Smooth muscle cell (in vitro differentiated cells): ENCODE results near the gene AOAH. TPM values are rescaled to one million over a fixed set of nuclear protein-coding genes. Genes with fewer than 3 reads are reported as not detected.
A peak's percentile ranks its signal among the peaks of the same experiment; 100 is the strongest.

ENCODE experiments used
- DNase-seq: peaks from one replicate; lab custom pipeline; 2025; ENCODE audit not compliant: unreplicated experiment; lab: John Stamatoyannopoulos, UW
- H2AFZ ChIP-seq: fragments of 200-600 bp; sonication (generic); 2 replicates; pipeline ENCODE4 v1.6.0; 2016; ENCODE audit warnings: antibody characterized with exemption, low read depth, mild to moderate bottlenecking
- H3F3A ChIP-seq: fragments of 200-600 bp; sonication (generic); 2 replicates; pipeline ENCODE4 v1.6.0; 2017; ENCODE audit warnings: antibody characterized with exemption, low read depth
- H3K27ac ChIP-seq: fragments of 200-600 bp; sonication (generic); 2 replicates; pipeline ENCODE4 v1.5.1; 2016; ENCODE audit warnings: low read depth, mild to moderate bottlenecking
- H3K27me3 ChIP-seq: fragments of 200-600 bp; sonication (generic); 2 replicates; pipeline ENCODE4 v1.6.1; 2016; ENCODE audit warnings: low read depth, mild to moderate bottlenecking
- H3K36me3 ChIP-seq: fragments of 200-600 bp; sonication (generic); 2 replicates; pipeline ENCODE4 v1.5.1; 2016; ENCODE audit warnings: low read depth
- H3K4me1 ChIP-seq: fragments of 200-600 bp; sonication (generic); 2 replicates; pipeline ENCODE4 v1.5.1; 2016; ENCODE audit warnings: low read depth
- H3K4me2 ChIP-seq: fragments of 200-600 bp; sonication (generic); 2 replicates; pipeline ENCODE4 v1.6.0; 2016; ENCODE audit warnings: mild to moderate bottlenecking
- H3K4me3 ChIP-seq: fragments of 200-600 bp; sonication (generic); 2 replicates; pipeline ENCODE4 v1.5.1; 2016; ENCODE audit warnings: mild to moderate bottlenecking
- H3K79me2 ChIP-seq: fragments of 200-600 bp; sonication (generic); 2 replicates; pipeline ENCODE4 v1.6.0; 2016; ENCODE audit warnings: low read depth, mild to moderate bottlenecking
- H3K9ac ChIP-seq: fragments of 200-600 bp; sonication (generic); 2 replicates; pipeline ENCODE4 v1.6.0; 2016; ENCODE audit warnings: low read depth
- H3K9me3 ChIP-seq: fragments of 200-600 bp; sonication (generic); replicated peaks from 2 replicates; pipeline ENCODE4 v1.5.1; 2016; ENCODE audit warnings: low read depth
- H4K20me1 ChIP-seq: fragments of 200-600 bp; sonication (generic); 2 replicates; pipeline ENCODE4 v1.6.0; 2016; ENCODE audit warnings: low read depth
- CTCF ChIP-seq: fragments of 200-600 bp; sonication (generic); IDR thresholded peaks from 2 replicates; pipeline ENCODE4 v1.5.1; 2017; ENCODE audit warnings: borderline replicate concordance, mild to moderate bottlenecking, antibody characterized with exemption; ENCODE audit not compliant: insufficient read depth, poor library complexity, severe bottlenecking
- WGBS: methylation state at CpG from one replicate; pipeline ENCODE4 v1.1.7; 2016; ENCODE audit warnings: low lambda C conversion rate; 5-methylcytosine and 5-hydroxymethylcytosine counted together
- polyA plus RNA-seq: library from polyadenylated mRNA; unstranded; fragments of >200 nt; fragmentation: Nextera tagmentation; extraction: Ambion mirVana; gene quantifications from 2 replicates; pipeline ENCODE4 v1.2.1, GENCODE V29; 2016
- total RNA-seq: library from RNA; depleted of rRNA; stranded (reverse); fragments of >200 nt; gene quantifications from 2 replicates; pipeline ENCODE4 v1.2.3, GENCODE V29; 2014

AOAH gene
- total and polyA plus RNA-seq, 2 experiments from 2014 or later, result not detected

GRCh38 chr7:36601601-36602000 is 122.7 kb downstream of the AOAH start:
- H3K4me1 ChIP-seq, result peaks cover 18% of the 10 kb centered on the region
- WGBS, result 37% methylated on average over 3 of the region's 3 CpGs
- no peak overlapping the region for H2AFZ ChIP-seq
- no peaks in the 10 kb centered on the region for H4K20me1 ChIP-seq
- no peaks in the 10 kb centered on the region for H3K9me3 ChIP-seq
- no peak overlapping the region for H3K4me3 ChIP-seq
- DNase-seq, result no peak
- H3F3A ChIP-seq, result no peaks in the 10 kb centered on the region
- H3K27me3 ChIP-seq, result no peaks in the 10 kb centered on the region
- no peak for TF ChIP-seq CTCF
- H3K4me2 ChIP-seq, result peak overlapping the region; percentile 32
- H3K27ac ChIP-seq, result peak overlapping the region; percentile 30
- no peaks in the 10 kb centered on the region for H3K79me2 ChIP-seq
- no peak overlapping the region for H3K9ac ChIP-seq
- no peaks in the 10 kb centered on the region for H3K36me3 ChIP-seq

GRCh38 chr7:36600869-36601530 is 123.3 kb downstream of the AOAH start:
- Histone ChIP-seq H3K9me3 (no peaks in the 10 kb centered on the region), H4K20me1 (no peaks in the 10 kb centered on the region), H2AFZ (no peak overlapping the region), H3K9ac (no peak overlapping the region), H3K27ac (peak overlapping the region; percentile 30), H3K27me3 (no peaks in the 10 kb centered on the region), H3K79me2 (no peaks in the 10 kb centered on the region), H3K4me2 (peak overlapping the region; percentile 32), H3K36me3 (no peaks in the 10 kb centered on the region), H3K4me1 (peaks cover 13% of the 10 kb centered on the region), H3F3A (no peaks in the 10 kb centered on the region), H3K4me3 (no peak overlapping the region)
- WGBS, result 50% methylated on average over 5 of the region's 5 CpGs
- TF ChIP-seq CTCF, result no peak
- no peak for DNase-seq

GRCh38 chr7:36600314-36600682 is 124.0 kb downstream of the AOAH start:
- Histone ChIP-seq H3K79me2 (no peaks in the 10 kb centered on the region), H3F3A (no peaks in the 10 kb centered on the region), H3K27ac (no peak overlapping the region), H2AFZ (no peak overlapping the region), H4K20me1 (no peaks in the 10 kb centered on the region), H3K4me2 (no peak overlapping the region), H3K36me3 (no peaks in the 10 kb centered on the region), H3K9me3 (no peaks in the 10 kb centered on the region), H3K4me3 (no peak overlapping the region), H3K9ac (no peak overlapping the region), H3K27me3 (no peaks in the 10 kb centered on the region), H3K4me1 (peaks cover 8% of the 10 kb centered on the region)
- DNase-seq, result no peak
- TF ChIP-seq CTCF, result no peak
- WGBS, result 90% methylated on average over 6 of the region's 6 CpGs

GRCh38 chr7:36599645-36600313 is 124.5 kb downstream of the AOAH start:
- Histone ChIP-seq H3K4me2 (no peak overlapping the region), H3F3A (no peaks in the 10 kb centered on the region), H3K4me1 (peaks cover 3% of the 10 kb centered on the region), H3K9ac (no peak overlapping the region), H3K27me3 (no peaks in the 10 kb centered on the region), H3K27ac (no peak overlapping the region), H3K9me3 (no peaks in the 10 kb centered on the region), H4K20me1 (no peaks in the 10 kb centered on the region), H3K79me2 (no peaks in the 10 kb centered on the region), H3K4me3 (no peak overlapping the region), H2AFZ (no peak overlapping the region), H3K36me3 (no peaks in the 10 kb centered on the region)
- TF ChIP-seq CTCF, result no peak
- DNase-seq, result no peak
- 93% methylated on average over 10 of the region's 10 CpGs for WGBS
